AG04449 (cell line): ENCODE results near the gene PHTF1.

Source experiments
- CTCF ChIA-PET: fragments of 350-600 bp; formaldehyde crosslinking; extraction: SDS; loops from one replicate; lab custom pipeline; 2021; ENCODE audit warnings: antibody characterized with exemption; lab: Yijun Ruan, JAX
- POLR2A ChIA-PET: fragments of 400-600, 350-600 bp; formaldehyde crosslinking; extraction: SDS; loops from one replicate; lab custom pipeline; 2020; ENCODE audit warnings: antibody characterized with exemption, inconsistent platforms; lab: Yijun Ruan, JAX
- DNase-seq: peaks from one replicate; pipeline ENCODE4 v3.0.0-alpha.2; 2010; ENCODE audit warnings: low read depth, low spot score
- H3K4me3 ChIP-seq: 2 replicates; pipeline ENCODE4 v1.5.1; 2011; ENCODE audit warnings: low read depth, mild to moderate bottlenecking, control low read depth, low read length
- CTCF ChIP-seq: IDR thresholded peaks from one replicate; pipeline ENCODE4 v1.5.1; 2011; ENCODE audit warnings: mild to moderate bottlenecking, moderate library complexity, low read length, control low read depth, inconsistent platforms; ENCODE audit not compliant: insufficient read depth; ENCODE audit errors: missing control alignments

The PHTF1 gene

GRCh38 chr1:113759333-113760101 lies at the start of gene PHTF1:
PHTF1 (minus strand) TSS chr1:113759486; CDS start chr1:113758703, 783 bp downstream.
- ChIA-PET POLR2A (interaction anchor here (0.7 to 1.1 kb wide), 6 partner anchors 12 to 468 kb away, joined by 3 to 5 read pairs (median 3); partner anchors contain the start of gene RSBN1), CTCF (interaction anchor here (1.5 to 2.1 kb wide), 2 partner anchors 11 to 13 kb away, joined by 4 to 7 read pairs; no protein-coding TSS in a partner anchor)
- no peak for TF ChIP-seq CTCF
- peak within 1 kb of the TSS; percentile 74 for H3K4me3 ChIP-seq
- DNase-seq: no peak

DNA sequence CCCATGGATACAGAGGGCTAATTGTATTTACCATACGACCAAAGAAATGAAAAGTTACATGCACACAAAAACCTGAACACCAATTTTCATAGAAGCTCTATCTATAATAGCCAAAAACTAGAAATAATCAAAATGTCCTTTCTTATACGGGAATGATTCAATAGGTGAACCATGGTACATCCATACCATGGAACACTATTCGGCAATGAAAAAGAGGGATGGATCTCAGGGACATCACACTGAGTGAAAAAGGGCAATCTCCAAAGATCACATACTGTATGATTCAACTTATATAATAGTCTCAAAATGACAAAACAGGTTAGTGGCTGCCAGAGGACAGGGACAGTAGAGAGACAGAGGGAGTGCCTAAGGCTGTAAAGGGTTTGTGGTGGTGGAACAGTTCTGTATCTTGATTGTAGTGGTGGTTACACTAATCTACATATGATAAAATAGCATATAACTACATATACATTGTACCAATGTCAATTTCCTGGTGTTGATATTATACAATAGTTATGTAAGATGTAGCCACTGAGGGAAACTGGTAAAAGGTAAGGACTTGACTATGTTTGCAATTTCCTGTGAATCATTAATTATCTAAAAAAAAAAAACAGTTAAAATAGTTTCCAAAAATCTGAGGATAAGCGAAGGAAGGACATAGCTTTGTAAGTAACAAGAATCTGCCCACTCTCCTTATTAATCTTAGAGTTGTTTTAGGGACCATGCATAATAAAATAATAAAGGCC lies 49.3 kb upstream of the PHTF1 start:
- POLR2A ChIA-PET: no interaction called here
- CTCF ChIA-PET: no interaction called here
- no peak for TF ChIP-seq CTCF
- no peak for DNase-seq
- no peak overlapping the region for H3K4me3 ChIP-seq

DNA sequence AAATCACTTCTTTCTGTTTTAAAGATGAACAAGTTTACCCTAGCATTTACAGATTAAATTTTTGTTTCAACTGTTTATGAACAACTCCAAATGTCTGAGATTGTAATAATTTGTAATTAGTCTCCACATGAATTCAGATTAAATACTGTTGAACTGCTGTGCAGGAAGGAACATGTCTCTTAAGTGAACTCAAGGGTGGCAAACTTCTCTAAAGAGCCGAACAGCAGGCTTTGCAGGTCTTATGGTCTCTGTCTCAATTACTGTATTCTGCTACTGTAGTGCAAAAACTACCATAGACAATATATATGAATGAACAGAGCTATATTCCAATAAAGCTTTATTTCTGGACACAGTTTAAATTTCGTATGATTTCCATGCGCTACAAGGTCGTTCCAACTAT lies 46.4 kb upstream of the PHTF1 start:
- CTCF ChIA-PET: no interaction called here
- DNase-seq: no peak
- TF ChIP-seq CTCF: no peak
- H3K4me3 ChIP-seq: no peak overlapping the region
- POLR2A ChIA-PET: no interaction called here

DNA sequence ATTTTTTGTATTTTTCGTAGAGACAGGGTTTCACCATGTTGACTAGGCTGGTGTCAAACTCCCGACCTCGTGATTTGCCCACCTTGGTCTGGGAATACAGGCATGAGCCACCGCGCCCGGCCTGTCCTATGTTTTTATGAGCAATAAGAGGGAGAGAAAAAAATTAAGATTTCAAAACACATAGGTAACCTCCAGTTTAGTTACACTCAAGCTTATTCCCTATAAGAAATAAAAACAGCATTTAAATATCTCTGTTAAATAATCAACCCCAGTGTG lies 45.9 kb upstream of the PHTF1 start:
- ChIA-PET POLR2A (no interaction called here), CTCF (no interaction called here)
- TF ChIP-seq CTCF: no peak
- DNase-seq: no peak
- H3K4me3 ChIP-seq: no peak overlapping the region

DNA sequence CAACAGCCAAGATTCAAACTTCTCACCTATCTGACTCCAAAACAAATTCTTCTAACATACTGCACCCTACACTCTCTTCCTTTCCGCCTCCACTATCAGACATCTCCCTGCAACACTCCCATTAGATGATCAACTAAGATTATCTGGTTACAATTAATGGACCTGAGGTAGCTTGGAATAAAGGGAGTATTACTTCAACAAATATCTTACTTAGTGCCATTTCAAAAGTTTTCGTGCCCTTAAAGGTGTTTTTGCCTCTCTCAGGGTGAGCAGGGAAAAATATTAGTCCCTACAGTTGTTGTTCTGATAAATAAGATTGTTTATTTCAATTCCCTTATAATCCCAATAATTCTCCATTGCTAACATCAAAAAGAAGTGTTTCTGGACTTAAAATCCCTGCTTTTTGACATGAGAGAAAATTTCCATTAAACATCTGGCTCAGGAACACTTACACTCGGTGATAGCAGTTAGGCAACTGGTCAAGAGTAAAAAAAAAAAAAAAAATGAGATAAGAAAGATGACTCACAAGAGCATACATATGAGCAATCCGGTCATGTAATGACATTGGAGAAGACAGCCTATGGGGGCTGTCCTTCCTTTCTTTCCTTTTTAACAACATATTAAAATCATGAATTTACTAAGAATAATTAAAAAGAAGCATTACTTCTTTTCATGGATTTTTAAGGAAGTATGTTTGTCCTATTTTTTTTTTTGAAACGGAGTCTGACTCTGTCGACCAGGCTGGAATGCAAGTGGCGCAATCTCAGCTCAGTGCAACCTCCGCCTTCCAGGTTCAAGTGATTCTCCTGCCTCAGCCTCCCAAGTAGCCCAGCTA lies 45.4 kb upstream of the PHTF1 start:
- POLR2A ChIA-PET: interaction anchor here (1.3 kb wide), 1 partner anchor 8 kb away, joined by 4 read pairs; the partner anchor contains the start of gene RSBN1
- CTCF ChIA-PET: no interaction called here
- no peak for TF ChIP-seq CTCF
- no peak for DNase-seq
- H3K4me3 ChIP-seq: no peak overlapping the region
